HEK293 (cell line): ENCODE measurements around the gene PCP2.

Experiments
- CTCF ChIA-PET: fragments of 350-600 bp; formaldehyde crosslinking; extraction: SDS; loops from one replicate; lab custom pipeline; 2021; ENCODE audit warnings: antibody characterized with exemption; lab: Yijun Ruan, JAX
- POLR2A ChIA-PET: fragments of 300-600 bp; formaldehyde crosslinking; extraction: SDS; loops from one replicate; lab custom pipeline; 2020; ENCODE audit warnings: antibody characterized with exemption, inconsistent platforms; lab: Yijun Ruan, JAX
- H3K27ac ChIP-seq: fragments of 200-500 bp; sonication (Bioruptor generic); 2 replicates; pipeline ENCODE4 v1.5.1; 2014; ENCODE audit warnings: low read depth, low read length, control low read depth, inconsistent platforms; ENCODE audit errors: extremely low read depth
- H3K36me3 ChIP-seq, 2 experiments: fragments of 200-500 bp in 1 of 2; sonication (Bioruptor generic) in 1 of 2; 1 replicate in 1 of 2; 2 replicates in 1 of 2; pipeline ENCODE4 v1.5.1; 2014 to 2017; ENCODE audit warnings: inconsistent platforms in 2 of 2, low read length in 2 of 2; ENCODE audit not compliant: control insufficient read depth in 2 of 2, insufficient read depth in 1 of 2
- H3K4me1 ChIP-seq: fragments of 200-500 bp; sonication (Bioruptor generic); 2 replicates; pipeline ENCODE4 v1.5.1; 2014; ENCODE audit warnings: mild to moderate bottlenecking, low read length, inconsistent platforms; ENCODE audit not compliant: control insufficient read depth, insufficient read depth
- H3K4me3 ChIP-seq: 2 replicates; pipeline ENCODE4 v1.5.1; 2011; ENCODE audit warnings: low read depth, mild to moderate bottlenecking, control low read depth, low read length, moderate library complexity
- H3K9me3 ChIP-seq: fragments of 200-500 bp; sonication (Bioruptor generic); 2 replicates; pipeline ENCODE4 v1.5.1; 2014; ENCODE audit warnings: low read depth, low read length, inconsistent platforms; ENCODE audit not compliant: control insufficient read depth, insufficient read depth
- EGR2 ChIP-seq: fragments of 450-650 bp; formaldehyde crosslinking; IDR thresholded peaks from 2 replicates; pipeline ENCODE4 v1.5.1; 2016; ENCODE audit warnings: low read depth, missing biosample characterization, missing genetic modification characterization
- GLIS1 ChIP-seq: fragments of 450-650 bp; formaldehyde crosslinking; IDR thresholded peaks from 2 replicates; pipeline ENCODE4 v1.5.1; 2016; ENCODE audit warnings: missing biosample characterization, missing genetic modification characterization
- HOXD13 ChIP-seq: sonication (generic); formaldehyde crosslinking; IDR thresholded peaks from 2 replicates; pipeline ENCODE4 v1.8.0; 2022; ENCODE audit warnings: missing genetic modification reagents, borderline replicate concordance
- KLF9 ChIP-seq: fragments of 450-650 bp; formaldehyde crosslinking; IDR thresholded peaks from 2 replicates; pipeline ENCODE4 v1.5.1; 2016; ENCODE audit warnings: missing biosample characterization, missing genetic modification characterization, low read depth
- SP2 ChIP-seq: fragments of 450-650 bp; formaldehyde crosslinking; IDR thresholded peaks from 2 replicates; pipeline ENCODE4 v1.5.1; 2016; ENCODE audit warnings: missing biosample characterization, missing genetic modification characterization
- SP7 ChIP-seq: fragments of 450-650 bp; formaldehyde crosslinking; IDR thresholded peaks from 2 replicates; pipeline ENCODE4 v1.5.1; 2016; ENCODE audit warnings: missing biosample characterization, missing genetic modification characterization
- YY1 ChIP-seq: fragments of 450-650 bp; formaldehyde crosslinking; IDR thresholded peaks from 2 replicates; pipeline ENCODE4 v1.5.1; 2018; ENCODE audit warnings: missing biosample characterization, missing genetic modification characterization
- ZBTB1 ChIP-seq: fragments of 450-650 bp; formaldehyde crosslinking; IDR thresholded peaks from 2 replicates; pipeline ENCODE4 v1.5.1; 2016; ENCODE audit warnings: missing biosample characterization, missing genetic modification characterization
- ZBTB10 ChIP-seq: fragments of 450-650 bp; formaldehyde crosslinking; IDR thresholded peaks from 2 replicates; pipeline ENCODE4 v1.5.1; 2016; ENCODE audit warnings: missing biosample characterization, missing genetic modification characterization
- ZEB2 ChIP-seq: fragments of 450-650 bp; formaldehyde crosslinking; IDR thresholded peaks from 2 replicates; pipeline ENCODE4 v1.5.1; 2016; ENCODE audit warnings: missing biosample characterization, missing genetic modification characterization
- ZNF18 ChIP-seq: fragments of 450-650 bp; formaldehyde crosslinking; IDR thresholded peaks from 2 replicates; pipeline ENCODE4 v1.5.1; 2016; ENCODE audit warnings: missing biosample characterization, missing genetic modification characterization
- ZNF335 ChIP-seq: fragments of 450-650 bp; formaldehyde crosslinking; conservative IDR thresholded peaks from 2 replicates; pipeline ENCODE4 v1.5.1; 2016; ENCODE audit warnings: missing biosample characterization, missing genetic modification characterization
- ZNF341 ChIP-seq: fragments of 450-650 bp; formaldehyde crosslinking; IDR thresholded peaks from 2 replicates; pipeline ENCODE4; 2016; ENCODE audit warnings: low read depth, missing biosample characterization, missing genetic modification characterization
- ZNF555 ChIP-seq: fragments of 450-650 bp; formaldehyde crosslinking; conservative IDR thresholded peaks from 2 replicates; pipeline ENCODE4 v1.5.1; 2017; ENCODE audit warnings: missing biosample characterization, mild to moderate bottlenecking, missing genetic modification characterization, inconsistent platforms
- ZNF596 ChIP-seq: fragments of 450-650 bp; IDR thresholded peaks from 2 replicates; pipeline ENCODE4 v1.5.0; 2018; ENCODE audit warnings: missing biosample characterization, mild to moderate bottlenecking, missing genetic modification characterization, moderate library complexity
- ZNF654 ChIP-seq: fragments of 450-650 bp; formaldehyde crosslinking; IDR thresholded peaks from 2 replicates; pipeline ENCODE4 v1.5.1; 2016; ENCODE audit warnings: low read depth, missing biosample characterization, missing genetic modification characterization
- ZNF701 ChIP-seq: fragments of 450-650 bp; formaldehyde crosslinking; IDR thresholded peaks from 2 replicates; pipeline ENCODE4 v1.5.1; 2016; ENCODE audit warnings: missing biosample characterization, missing genetic modification characterization
- ZNF785 ChIP-seq: fragments of 450-650 bp; formaldehyde crosslinking; IDR thresholded peaks from 2 replicates; pipeline ENCODE4 v1.5.1; 2016; ENCODE audit warnings: missing biosample characterization, missing genetic modification characterization
- TF ChIP-seq, protein P1 (sequence below): fragments of 450-650 bp; formaldehyde crosslinking; IDR thresholded peaks from 2 replicates; pipeline ENCODE4 v1.5.1; 2017; ENCODE audit warnings: missing biosample characterization, missing genetic modification characterization
- TF ChIP-seq, protein P2 (sequence below): fragments of 450-650 bp; formaldehyde crosslinking; IDR thresholded peaks from 2 replicates; pipeline ENCODE4 v1.5.1; 2016; ENCODE audit warnings: missing biosample characterization, missing genetic modification characterization
- TF ChIP-seq, protein P3 (sequence below): fragments of 450-650 bp; IDR thresholded peaks from 2 replicates; pipeline ENCODE4 v1.5.1; 2018; ENCODE audit warnings: missing biosample characterization, mild to moderate bottlenecking, missing genetic modification characterization

Gene PCP2

GRCh38 chr19:7681340-7682174, 48.0 kb upstream of the PCP2 start (continued):
- TF ChIP-seq, protein P1, sequence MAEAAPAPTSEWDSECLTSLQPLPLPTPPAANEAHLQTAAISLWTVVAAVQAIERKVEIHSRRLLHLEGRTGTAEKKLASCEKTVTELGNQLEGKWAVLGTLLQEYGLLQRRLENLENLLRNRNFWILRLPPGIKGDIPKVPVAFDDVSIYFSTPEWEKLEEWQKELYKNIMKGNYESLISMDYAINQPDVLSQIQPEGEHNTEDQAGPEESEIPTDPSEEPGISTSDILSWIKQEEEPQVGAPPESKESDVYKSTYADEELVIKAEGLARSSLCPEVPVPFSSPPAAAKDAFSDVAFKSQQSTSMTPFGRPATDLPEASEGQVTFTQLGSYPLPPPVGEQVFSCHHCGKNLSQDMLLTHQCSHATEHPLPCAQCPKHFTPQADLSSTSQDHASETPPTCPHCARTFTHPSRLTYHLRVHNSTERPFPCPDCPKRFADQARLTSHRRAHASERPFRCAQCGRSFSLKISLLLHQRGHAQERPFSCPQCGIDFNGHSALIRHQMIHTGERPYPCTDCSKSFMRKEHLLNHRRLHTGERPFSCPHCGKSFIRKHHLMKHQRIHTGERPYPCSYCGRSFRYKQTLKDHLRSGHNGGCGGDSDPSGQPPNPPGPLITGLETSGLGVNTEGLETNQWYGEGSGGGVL (tag by site-specific recombination) = 0 out of 2 replicates have a peak, but pooled peaks have one; percentile 17
- TF ChIP-seq HOXD13 (CRISPR knock-in tag) (no peak), ZNF701 (tag by site-specific recombination) (no peak), SP2 (tag by site-specific recombination) (peak; percentile 27; the same call in 1 of the 2 replicates), SP7 (tag by site-specific recombination) (0 out of 2 replicates have a peak, but pooled peaks have one; percentile 15), ZNF555 (tag by site-specific recombination) (no peak), ZNF341 (tag by site-specific recombination) (peak; percentile 43)
- TF ChIP-seq, protein P2, sequence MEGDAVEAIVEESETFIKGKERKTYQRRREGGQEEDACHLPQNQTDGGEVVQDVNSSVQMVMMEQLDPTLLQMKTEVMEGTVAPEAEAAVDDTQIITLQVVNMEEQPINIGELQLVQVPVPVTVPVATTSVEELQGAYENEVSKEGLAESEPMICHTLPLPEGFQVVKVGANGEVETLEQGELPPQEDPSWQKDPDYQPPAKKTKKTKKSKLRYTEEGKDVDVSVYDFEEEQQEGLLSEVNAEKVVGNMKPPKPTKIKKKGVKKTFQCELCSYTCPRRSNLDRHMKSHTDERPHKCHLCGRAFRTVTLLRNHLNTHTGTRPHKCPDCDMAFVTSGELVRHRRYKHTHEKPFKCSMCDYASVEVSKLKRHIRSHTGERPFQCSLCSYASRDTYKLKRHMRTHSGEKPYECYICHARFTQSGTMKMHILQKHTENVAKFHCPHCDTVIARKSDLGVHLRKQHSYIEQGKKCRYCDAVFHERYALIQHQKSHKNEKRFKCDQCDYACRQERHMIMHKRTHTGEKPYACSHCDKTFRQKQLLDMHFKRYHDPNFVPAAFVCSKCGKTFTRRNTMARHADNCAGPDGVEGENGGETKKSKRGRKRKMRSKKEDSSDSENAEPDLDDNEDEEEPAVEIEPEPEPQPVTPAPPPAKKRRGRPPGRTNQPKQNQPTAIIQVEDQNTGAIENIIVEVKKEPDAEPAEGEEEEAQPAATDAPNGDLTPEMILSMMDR = peak; percentile 43; the same call in 1 of the 2 replicates
- TF ChIP-seq, all 188 proteins: peak for 7

GRCh38 chr19:7680606-7681339, 47.3 kb upstream of the PCP2 start, which contains the start of gene TRAPPC5:
Gene TRAPPC5, plus strand, starts transcription at chr19:7680833. Its CDS starts 1,421 bp downstream, at chr19:7682254.
- H3K36me3 ChIP-seq = peaks cover 3 to 18% of the 10 kb centered on the region in 2 experiments; a peak in 2 of 3 replicates
- H3K9me3 ChIP-seq = no peaks in the 10 kb centered on the region
- H3K4me1 ChIP-seq = no peaks in the 10 kb centered on the region
- peak within 1 kb of the TSS; percentile 79; the same call in 1 of the 2 replicates for H3K27ac ChIP-seq
- peak within 1 kb of the TSS; percentile 91 for H3K4me3 ChIP-seq
- CTCF ChIA-PET = interaction anchor here (0.5 to 2.0 kb wide), 40 partner anchors 10 to 612 kb away, joined by 3 to 23 read pairs (median 4); partner anchors contain the start of genes PET100 and RETN
- POLR2A ChIA-PET = interaction anchor here (0.5 to 1.2 kb wide), 8 partner anchors 8 to 314 kb away, joined by 3 to 10 read pairs (median 3); partner anchors contain the start of gene RETN
- TF ChIP-seq ZBTB10 (tag by site-specific recombination) (peak; percentile 35; the same call in 1 of the 2 replicates), ZNF335 (peak; percentile 51; the same call in 1 of the 2 replicates), ZEB2 (no peak), EGR2 (peak; percentile 79), ZNF785 (tag by site-specific recombination) (peak; percentile 53; the same call in 1 of the 2 replicates), ZNF654 (tag by site-specific recombination) (peak; percentile 25; the same call in 1 of the 2 replicates), ZNF18 (tag by site-specific recombination) (no peak), KLF9 (tag by site-specific recombination) (peak; percentile 49; the same call in 1 of the 2 replicates), YY1 (tag by site-specific recombination) (peak; percentile 81), ZNF596 (tag by site-specific recombination) (peak; percentile 62; the same call in 1 of the 2 replicates), GLIS1 (tag by site-specific recombination) (peak; percentile 9; the same call in 1 of the 2 replicates), ZBTB1 (tag by site-specific recombination) (no peak)
- TF ChIP-seq, protein P3, sequence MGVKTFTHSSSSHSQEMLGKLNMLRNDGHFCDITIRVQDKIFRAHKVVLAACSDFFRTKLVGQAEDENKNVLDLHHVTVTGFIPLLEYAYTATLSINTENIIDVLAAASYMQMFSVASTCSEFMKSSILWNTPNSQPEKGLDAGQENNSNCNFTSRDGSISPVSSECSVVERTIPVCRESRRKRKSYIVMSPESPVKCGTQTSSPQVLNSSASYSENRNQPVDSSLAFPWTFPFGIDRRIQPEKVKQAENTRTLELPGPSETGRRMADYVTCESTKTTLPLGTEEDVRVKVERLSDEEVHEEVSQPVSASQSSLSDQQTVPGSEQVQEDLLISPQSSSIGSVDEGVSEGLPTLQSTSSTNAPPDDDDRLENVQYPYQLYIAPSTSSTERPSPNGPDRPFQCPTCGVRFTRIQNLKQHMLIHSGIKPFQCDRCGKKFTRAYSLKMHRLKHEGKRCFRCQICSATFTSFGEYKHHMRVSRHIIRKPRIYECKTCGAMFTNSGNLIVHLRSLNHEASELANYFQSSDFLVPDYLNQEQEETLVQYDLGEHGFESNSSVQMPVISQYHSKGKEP (tag by site-specific recombination) = 0 out of 2 replicates have a peak, but pooled peaks have one; percentile 5
